ENCODE results near the gene NRXN3.

GRCh38 chr14:78479127-78479780 is 309.1 kb downstream of the NRXN3 start:
- TF ChIP-seq CTCF (conservative IDR thresholded peaks at IDR 0.05; ENCODE audit: low read length) (no peak), EZH2phosphoT487 (IDR thresholded peaks at IDR 0.05; ENCODE audit: borderline replicate concordance, low read depth, low read length) (no peak)
